GM19043 (cell line): ENCODE data around the gene DNAJC1.
"Not testable (repeated sequence)": the region's sequence is repeated elsewhere in the genome, so short reads cannot be mapped to it uniquely, and the experiment has no call there.

Experiments
- ATAC-seq: cut with Tn5 transposase; IDR thresholded peaks from one replicate; pipeline ENCODE4 v1.9.1; 2021; ENCODE audit warnings: low read depth; ENCODE audit not compliant: unreplicated experiment

The DNAJC1 gene

GRCh38 chr10:21837487-21837886, 166.0 kb downstream of the DNAJC1 start:
- ATAC-seq, result not testable (repeated sequence)

- not testable (repeated sequence) for ATAC-seq
Measured at GRCh38 chr10:21834574-21834973, 169.0 kb downstream of the DNAJC1 start.

GRCh38 chr10:21832821-21833130, 170.8 kb downstream of the DNAJC1 start:
- ATAC-seq, result no peak

GRCh38 chr10:21831986-21832820, 171.3 kb downstream of the DNAJC1 start:
- ATAC-seq, result no peak

GRCh38 chr10:21830037-21830436, 173.5 kb downstream of the DNAJC1 start:
- ATAC-seq, result no peak

GRCh38 chr10:21827308-21827707, 176.2 kb downstream of the DNAJC1 start:
- ATAC-seq, result no peak

GRCh38 chr10:21826725-21827124, 176.8 kb downstream of the DNAJC1 start:
- ATAC-seq, result no peak

GRCh38 chr10:21825345-21825744, 178.2 kb downstream of the DNAJC1 start:
- ATAC-seq, result no peak

GRCh38 chr10:21824409-21824808, 179.1 kb downstream of the DNAJC1 start:
- no peak for ATAC-seq

GRCh38 chr10:21823617-21824016, 179.9 kb downstream of the DNAJC1 start:
- no peak for ATAC-seq

GRCh38 chr10:21822273-21822672, 181.3 kb downstream of the DNAJC1 start:
- ATAC-seq, result not testable (repeated sequence)

GRCh38 chr10:21820952-21821351, 182.6 kb downstream of the DNAJC1 start:
- ATAC-seq, result no peak

- not testable (repeated sequence) for ATAC-seq
Measured at GRCh38 chr10:21818416-21818815, 185.1 kb downstream of the DNAJC1 start.

GRCh38 chr10:21814866-21815265, 188.7 kb downstream of the DNAJC1 start:
- no peak for ATAC-seq

- ATAC-seq, result no peak
Measured at GRCh38 chr10:21813946-21814345, 189.6 kb downstream of the DNAJC1 start.

GRCh38 chr10:21811245-21811585, 192.3 kb downstream of the DNAJC1 start:
- ATAC-seq, result no peak

GRCh38 chr10:21810582-21811244, 192.8 kb downstream of the DNAJC1 start:
- ATAC-seq, result no peak

GRCh38 chr10:21808550-21808949, 195.0 kb downstream of the DNAJC1 start:
- ATAC-seq, result no peak

- ATAC-seq, result no peak
Measured at GRCh38 chr10:21807180-21807579, 196.3 kb downstream of the DNAJC1 start.

GRCh38 chr10:21803374-21803773, 200.2 kb downstream of the DNAJC1 start:
- no peak for ATAC-seq

GRCh38 chr10:21801609-21802008, 201.9 kb downstream of the DNAJC1 start:
- no peak for ATAC-seq
